HepG2 (cell line): ENCODE results near the gene IQCN. TPM values are rescaled to one million over a fixed set of nuclear protein-coding genes. Genes with fewer than 3 reads are reported as not detected.

ENCODE experiments used
- ATF1 ChIP-seq: IDR thresholded peaks from 2 replicates; pipeline ENCODE4 v1.6.1; 2016; ENCODE audit warnings: mild to moderate bottlenecking, control low read depth
- BORCS8-MEF2B ChIP-seq: sonication (generic); formaldehyde crosslinking; IDR thresholded peaks from 2 replicates; pipeline ENCODE4 v1.8.0; 2022; ENCODE audit warnings: mild to moderate bottlenecking, missing genetic modification reagents
- FOXJ3 ChIP-seq: sonication (generic); formaldehyde crosslinking; IDR thresholded peaks from 2 replicates; pipeline ENCODE4 v1.4.0; 2020; ENCODE audit warnings: missing genetic modification reagents, mild to moderate bottlenecking, borderline replicate concordance
- HNF1B ChIP-seq: sonication (generic); formaldehyde crosslinking; IDR thresholded peaks from 2 replicates; pipeline ENCODE4 v1.5.1; 2020; ENCODE audit warnings: mild to moderate bottlenecking, moderate library complexity, missing genetic modification reagents
- HNRNPL ChIP-seq: fragments of 200-400 bp; formaldehyde crosslinking; IDR thresholded peaks from 2 replicates; pipeline ENCODE4 v1.6.1; 2017; ENCODE audit warnings: mild to moderate bottlenecking, low read depth, low read length
- IKZF4 ChIP-seq: sonication (generic); formaldehyde crosslinking; IDR thresholded peaks from 2 replicates; pipeline ENCODE4 v1.5.1; 2020; ENCODE audit warnings: borderline replicate concordance, mild to moderate bottlenecking, low read depth, missing genetic modification reagents; ENCODE audit errors: not compliant biosample characterization
- KDM1A ChIP-seq: IDR thresholded peaks from 2 replicates; pipeline ENCODE4 v1.6.1; 2016; ENCODE audit warnings: missing compliant biosample characterization
- KDM3A ChIP-seq: IDR thresholded peaks from 2 replicates; pipeline ENCODE4 v1.6.1; 2018; ENCODE audit warnings: low read depth, missing compliant biosample characterization
- KDM6A ChIP-seq: IDR thresholded peaks from 2 replicates; pipeline ENCODE4 v1.6.1; 2016; ENCODE audit warnings: low read depth
- REL ChIP-seq: sonication (generic); formaldehyde crosslinking; conservative IDR thresholded peaks from 2 replicates; pipeline ENCODE4 v1.8.0; 2022; ENCODE audit warnings: mild to moderate bottlenecking, missing genetic modification reagents, moderate library complexity
- RORA ChIP-seq: sonication (generic); formaldehyde crosslinking; IDR thresholded peaks from 2 replicates; pipeline ENCODE4 v1.5.0; 2020; ENCODE audit warnings: mild to moderate bottlenecking, missing genetic modification reagents, moderate library complexity
- RXRB ChIP-seq: IDR thresholded peaks from 2 replicates; pipeline ENCODE4 v1.6.1; 2016; ENCODE audit warnings: borderline replicate concordance, missing genetic modification reagents, missing compliant biosample characterization
- SIX1 ChIP-seq: sonication (generic); formaldehyde crosslinking; IDR thresholded peaks from 2 replicates; pipeline ENCODE4 v1.4.0; 2020; ENCODE audit warnings: missing genetic modification reagents, borderline replicate concordance
- SPEN ChIP-seq: sonication (generic); formaldehyde crosslinking; IDR thresholded peaks from 2 replicates; pipeline ENCODE4 v1.5.1; 2020; ENCODE audit warnings: low read depth, mild to moderate bottlenecking, missing genetic modification reagents
- SRSF1 ChIP-seq: fragments of 200-400 bp; formaldehyde crosslinking; optimal IDR thresholded peaks from 2 replicates; pipeline ENCODE3; 2017; ENCODE audit warnings: mild to moderate bottlenecking, low read depth, low read length, moderate library complexity
- SRSF9 ChIP-seq: fragments of 200-400 bp; formaldehyde crosslinking; IDR thresholded peaks from 2 replicates; pipeline ENCODE4 v1.6.1; 2018; ENCODE audit warnings: borderline replicate concordance, mild to moderate bottlenecking, low read depth, low read length; ENCODE audit not compliant: insufficient read depth, poor library complexity, severe bottlenecking
- TCF12 ChIP-seq, 2 experiments: fragments of 450-650 bp in 1 of 2; sonication (generic) in 1 of 2; formaldehyde crosslinking in 1 of 2; IDR thresholded peaks; 2 replicates each; pipeline versions ENCODE4 v1.6.1 to v1.8.0; 2017 to 2022; ENCODE audit warnings: antibody characterized with exemption in 1 of 2, mild to moderate bottlenecking in 1 of 2, missing genetic modification reagents in 1 of 2, moderate library complexity in 1 of 2
- ZIK1 ChIP-seq: sonication (generic); formaldehyde crosslinking; IDR thresholded peaks from 2 replicates; pipeline ENCODE4 v1.5.0; 2020; ENCODE audit warnings: mild to moderate bottlenecking, low read depth, missing genetic modification reagents, borderline replicate concordance
- ZNF101 ChIP-seq: sonication (generic); formaldehyde crosslinking; IDR thresholded peaks from 2 replicates; pipeline ENCODE4 v1.4.0; 2020; ENCODE audit warnings: mild to moderate bottlenecking, low read depth, missing genetic modification reagents, borderline replicate concordance
- ZNF207 ChIP-seq: fragments of 450-650 bp; IDR thresholded peaks from 2 replicates; pipeline ENCODE4 v1.6.1; 2016; ENCODE audit warnings: antibody characterized with exemption, borderline replicate concordance
- ZNF234 ChIP-seq: sonication (generic); formaldehyde crosslinking; conservative IDR thresholded peaks from 2 replicates; pipeline ENCODE4 v1.5.1; 2020; ENCODE audit warnings: mild to moderate bottlenecking, missing genetic modification reagents
- ZNF652 ChIP-seq: IDR thresholded peaks from 2 replicates; pipeline ENCODE4 v1.6.1; 2016; ENCODE audit warnings: low read depth, borderline replicate concordance
- polyA plus RNA-seq, 8 experiments: library from polyadenylated mRNA; depleted of rRNA in 3 of 8; stranded (reverse) in 7 of 8; unstranded in 1 of 8; fragments of >200 nt; fragmentation: Illumina TruSeq in 4 of 8; extraction: Trizol in 4 of 8; gene quantifications; 2 replicates each; pipeline versions ENCODE4 v1.2.1 to v1.2.3, GENCODE V29; 2011 to 2016; ENCODE audit warnings: low read depth in 4 of 8, missing spikeins in 1 of 8, mixed read lengths in 1 of 8; ENCODE audit not compliant: insufficient read depth in 1 of 8
- total RNA-seq, 5 experiments: library from RNA; depleted of rRNA; stranded (reverse); fragments of >200 nt; fragmentation: Illumina TruSeq; extraction: Trizol; gene quantifications; 2 replicates each; pipeline ENCODE4 v1.2.3, GENCODE V29; 2016; ENCODE audit warnings: low read depth in 1 of 5
- TF ChIP-seq, protein P1 (sequence below): sonication (generic); formaldehyde crosslinking; IDR thresholded peaks from 2 replicates; pipeline ENCODE4 v1.5.0; 2020; ENCODE audit warnings: mild to moderate bottlenecking, missing genetic modification reagents
- TF ChIP-seq, protein P2 (sequence below): sonication (generic); formaldehyde crosslinking; IDR thresholded peaks from 2 replicates; pipeline ENCODE4 v1.5.0; 2020; ENCODE audit warnings: mild to moderate bottlenecking, low read depth, missing genetic modification reagents, borderline replicate concordance
- TF ChIP-seq, protein P3 (sequence below): sonication (generic); formaldehyde crosslinking; IDR thresholded peaks from 2 replicates; pipeline ENCODE4 v1.9.0; 2021; ENCODE audit warnings: missing genetic modification reagents, borderline replicate concordance

The IQCN gene
- total and polyA plus RNA-seq, 2 of the 13 experiments (the other 11 are each of a cell fraction or from before 2014, with no cell fraction given), result 0.04 to 0.18 TPM

GRCh38 chr19:18322318-18322758, 48.1 kb upstream of the IQCN start (continued):
- TF ChIP-seq, protein P1, sequence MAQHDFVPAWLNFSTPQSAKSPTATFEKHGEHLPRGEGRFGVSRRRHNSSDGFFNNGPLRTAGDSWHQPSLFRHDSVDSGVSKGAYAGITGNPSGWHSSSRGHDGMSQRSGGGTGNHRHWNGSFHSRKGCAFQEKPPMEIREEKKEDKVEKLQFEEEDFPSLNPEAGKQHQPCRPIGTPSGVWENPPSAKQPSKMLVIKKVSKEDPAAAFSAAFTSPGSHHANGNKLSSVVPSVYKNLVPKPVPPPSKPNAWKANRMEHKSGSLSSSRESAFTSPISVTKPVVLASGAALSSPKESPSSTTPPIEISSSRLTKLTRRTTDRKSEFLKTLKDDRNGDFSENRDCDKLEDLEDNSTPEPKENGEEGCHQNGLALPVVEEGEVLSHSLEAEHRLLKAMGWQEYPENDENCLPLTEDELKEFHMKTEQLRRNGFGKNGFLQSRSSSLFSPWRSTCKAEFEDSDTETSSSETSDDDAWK (CRISPR knock-in tag), result no peak
- TF ChIP-seq ZIK1, result no peak
- no peak for TF ChIP-seq SRSF9
- TF ChIP-seq ZNF652, result no peak
- TF ChIP-seq KDM6A, result no peak
- peak; percentile 65 for TF ChIP-seq HNF1B (CRISPR knock-in tag)
- TF ChIP-seq, protein P2, sequence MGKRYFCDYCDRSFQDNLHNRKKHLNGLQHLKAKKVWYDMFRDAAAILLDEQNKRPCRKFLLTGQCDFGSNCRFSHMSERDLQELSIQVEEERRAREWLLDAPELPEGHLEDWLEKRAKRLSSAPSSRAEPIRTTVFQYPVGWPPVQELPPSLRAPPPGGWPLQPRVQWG, result no peak
- TF ChIP-seq RORA (CRISPR knock-in tag), result no peak
- TF ChIP-seq FOXJ3 (CRISPR knock-in tag), result no peak
- no peak for TF ChIP-seq KDM3A (CRISPR knock-in tag)
- TF ChIP-seq REL (CRISPR knock-in tag), result 0 out of 2 replicates have a peak, but pooled peaks have one; percentile 29
- no peak; the same call in 1 of the 2 replicates for TF ChIP-seq SPEN
- TF ChIP-seq KDM1A (CRISPR knock-in tag), result no peak
- TF ChIP-seq ZNF101 (CRISPR knock-in tag), result no peak
- no peak for TF ChIP-seq BORCS8-MEF2B
- no peak for TF ChIP-seq ZNF207
- no peak for TF ChIP-seq SIX1 (CRISPR knock-in tag)
- no peak for TF ChIP-seq RXRB (CRISPR knock-in tag)
- TF ChIP-seq HNRNPL, result no peak
- TF ChIP-seq, protein P3, sequence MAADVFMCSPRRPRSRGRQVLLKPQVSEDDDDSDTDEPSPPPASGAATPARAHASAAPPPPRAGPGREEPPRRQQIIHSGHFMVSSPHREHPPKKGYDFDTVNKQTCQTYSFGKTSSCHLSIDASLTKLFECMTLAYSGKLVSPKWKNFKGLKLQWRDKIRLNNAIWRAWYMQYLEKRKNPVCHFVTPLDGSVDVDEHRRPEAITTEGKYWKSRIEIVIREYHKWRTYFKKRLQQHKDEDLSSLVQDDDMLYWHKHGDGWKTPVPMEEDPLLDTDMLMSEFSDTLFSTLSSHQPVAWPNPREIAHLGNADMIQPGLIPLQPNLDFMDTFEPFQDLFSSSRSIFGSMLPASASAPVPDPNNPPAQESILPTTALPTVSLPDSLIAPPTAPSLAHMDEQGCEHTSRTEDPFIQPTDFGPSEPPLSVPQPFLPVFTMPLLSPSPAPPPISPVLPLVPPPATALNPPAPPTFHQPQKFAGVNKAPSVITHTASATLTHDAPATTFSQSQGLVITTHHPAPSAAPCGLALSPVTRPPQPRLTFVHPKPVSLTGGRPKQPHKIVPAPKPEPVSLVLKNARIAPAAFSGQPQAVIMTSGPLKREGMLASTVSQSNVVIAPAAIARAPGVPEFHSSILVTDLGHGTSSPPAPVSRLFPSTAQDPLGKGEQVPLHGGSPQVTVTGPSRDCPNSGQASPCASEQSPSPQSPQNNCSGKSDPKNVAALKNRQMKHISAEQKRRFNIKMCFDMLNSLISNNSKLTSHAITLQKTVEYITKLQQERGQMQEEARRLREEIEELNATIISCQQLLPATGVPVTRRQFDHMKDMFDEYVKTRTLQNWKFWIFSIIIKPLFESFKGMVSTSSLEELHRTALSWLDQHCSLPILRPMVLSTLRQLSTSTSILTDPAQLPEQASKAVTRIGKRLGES, result no peak; the same call in 1 of the 2 replicates
- TF ChIP-seq IKZF4 (CRISPR knock-in tag), result no peak
- TF ChIP-seq ATF1 (CRISPR knock-in tag), result no peak
- TF ChIP-seq ZNF234 (CRISPR knock-in tag), result 0 out of 2 replicates have a peak, but pooled peaks have one; percentile 49
- TF ChIP-seq SRSF1, result no peak
- no peak for TF ChIP-seq TCF12 (IDR thresholded peaks at IDR 0.05)
- no peak for TF ChIP-seq TCF12 (CRISPR knock-in tag; IDR thresholded peaks at IDR 0.05)
